Urothelium cell line (cell line): Measurements from ENCODE around the gene IL10.
"Not testable (repeated sequence)": the region's sequence is repeated elsewhere in the genome, so short reads cannot be mapped to it uniquely, and the experiment has no call there.

ENCODE experiments used
- DNase-seq: peaks from one replicate; pipeline ENCODE4 v3.0.0; 2011; ENCODE audit warnings: low spot score, mixed read lengths
- FAIRE-seq: peaks from 2 replicates; lab custom pipeline; 2011; peaks lifted over from hg19 to GRCh38; lab: Jason Lieb, UNC

Gene IL10

DNA sequence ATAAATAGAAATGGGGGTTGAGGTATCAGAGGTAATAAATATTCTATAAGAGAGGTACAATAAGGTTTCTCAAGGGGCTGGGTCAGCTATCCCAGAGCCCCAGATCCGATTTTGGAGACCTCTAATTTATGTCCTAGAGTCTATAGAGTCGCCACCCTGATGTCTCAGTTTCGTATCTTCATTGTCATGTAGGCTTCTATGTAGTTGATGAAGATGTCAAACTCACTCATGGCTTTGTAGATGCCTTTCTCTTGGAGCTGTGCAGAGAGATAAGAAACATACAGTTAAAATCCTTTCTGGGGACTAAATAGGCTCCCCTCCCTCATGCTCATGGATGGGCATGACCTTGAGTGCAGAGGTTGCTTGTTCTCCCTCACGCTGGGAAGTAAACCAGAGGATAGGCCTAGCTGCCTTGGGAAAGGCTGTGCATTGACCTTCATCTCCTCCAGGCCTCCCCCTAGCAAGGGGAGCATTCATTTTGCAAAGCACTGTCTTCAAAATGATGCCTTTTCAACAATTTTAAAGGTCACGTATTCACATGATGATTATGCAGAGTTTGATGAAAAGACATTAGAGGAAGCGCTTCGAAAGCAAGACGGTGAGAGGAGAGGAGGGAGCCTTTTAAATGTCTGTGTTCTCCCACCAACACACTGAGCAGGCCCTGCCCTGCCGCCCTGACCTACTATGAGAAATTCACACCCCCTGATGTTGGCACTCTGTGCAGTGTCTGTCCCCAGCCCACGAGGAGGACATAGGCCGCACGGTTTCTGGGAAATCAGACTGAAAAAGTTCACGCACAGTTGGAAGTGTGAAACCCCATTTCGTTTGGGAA lies 3.6 kb downstream of the IL10 start:
- FAIRE-seq: no peak
- DNase-seq: no peak

GRCh38 chr1:206766251-206766856 lies 5.9 kb downstream of the IL10 start:
- DNase-seq (peak; percentile 73), FAIRE-seq (no peak)

DNA sequence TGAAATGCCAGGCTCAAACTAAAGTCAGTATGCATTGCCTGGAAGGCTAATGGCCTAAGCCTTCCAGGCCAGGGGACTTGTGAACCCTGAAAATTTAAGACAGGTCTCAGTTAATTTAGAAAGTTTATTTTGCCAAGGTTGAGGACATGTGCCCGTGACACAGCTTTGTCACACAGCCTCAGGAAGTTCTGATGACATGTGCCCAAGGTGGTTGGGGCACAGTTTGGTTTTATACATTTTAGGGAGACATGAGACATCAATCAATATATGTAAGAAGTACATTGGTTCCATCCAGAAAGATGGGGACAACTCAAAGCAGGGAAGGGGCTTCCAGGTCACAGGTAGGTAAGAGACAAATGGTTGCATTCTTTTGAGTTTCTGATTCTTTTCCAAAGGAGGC lies 6.5 kb downstream of the IL10 start:
- FAIRE-seq, DNase-seq: not testable (repeated sequence)

DNA sequence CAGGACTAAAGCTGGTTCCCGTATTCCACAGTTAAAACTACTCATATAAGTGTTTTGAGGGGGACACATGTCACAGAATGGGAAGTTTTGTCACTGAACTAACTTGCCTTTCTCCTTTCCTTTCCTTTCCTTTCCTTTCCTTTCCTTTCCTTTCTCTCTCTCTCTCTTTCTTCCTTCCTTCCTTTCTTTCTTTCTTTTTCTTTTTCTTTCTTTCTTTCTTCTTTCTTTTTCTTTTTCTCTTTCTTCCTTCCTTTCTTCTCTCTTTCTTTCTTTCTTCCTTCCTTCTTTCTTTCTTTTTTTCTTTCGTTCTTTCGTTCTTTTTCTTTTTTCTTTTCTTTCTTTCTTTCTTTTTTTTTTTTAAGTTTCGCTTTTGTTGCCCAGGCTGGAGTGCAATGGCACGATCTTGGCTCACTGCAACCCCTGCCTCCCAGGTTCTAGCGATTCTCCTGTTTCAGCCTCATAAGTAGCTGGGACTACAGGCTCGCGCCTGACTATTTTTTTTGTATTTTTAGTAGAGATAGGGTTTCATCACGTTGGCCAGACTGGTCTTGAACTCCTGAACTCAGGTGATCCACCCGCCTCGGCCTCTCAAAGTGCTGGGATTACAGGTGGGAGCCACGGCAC lies 9.4 kb downstream of the IL10 start:
- FAIRE-seq, DNase-seq: not testable (repeated sequence)

DNA sequence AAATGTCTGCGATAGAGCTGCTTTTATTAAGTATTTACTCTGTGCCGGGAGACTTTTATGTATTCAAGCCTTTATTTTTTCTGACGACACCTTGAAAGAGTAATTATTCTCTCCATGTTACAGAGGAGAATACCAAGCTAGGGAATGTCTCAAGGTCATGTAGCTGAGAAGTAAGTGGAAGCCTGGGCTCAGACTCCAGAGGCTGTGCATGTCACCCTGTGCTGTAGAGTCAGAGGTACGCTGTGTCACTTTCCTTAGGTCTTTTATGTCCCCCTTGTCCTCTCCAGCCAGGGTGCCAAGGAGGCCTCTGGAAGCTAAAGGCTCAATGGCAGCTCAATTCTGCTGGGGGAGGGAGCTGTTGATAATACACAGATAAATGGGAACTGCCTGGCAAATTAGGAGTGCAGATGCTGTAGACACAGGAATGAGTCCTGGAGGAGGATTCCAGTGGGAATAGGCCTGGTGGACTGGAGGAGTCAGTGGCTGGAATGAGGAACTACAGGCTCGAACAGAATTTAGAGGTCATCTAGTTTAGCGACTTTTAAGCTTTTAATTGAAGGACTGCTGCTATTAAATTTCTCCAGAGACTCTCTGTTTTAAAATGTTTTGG lies 11.0 kb downstream of the IL10 start:
- no peak for DNase-seq
- no peak for FAIRE-seq

DNA sequence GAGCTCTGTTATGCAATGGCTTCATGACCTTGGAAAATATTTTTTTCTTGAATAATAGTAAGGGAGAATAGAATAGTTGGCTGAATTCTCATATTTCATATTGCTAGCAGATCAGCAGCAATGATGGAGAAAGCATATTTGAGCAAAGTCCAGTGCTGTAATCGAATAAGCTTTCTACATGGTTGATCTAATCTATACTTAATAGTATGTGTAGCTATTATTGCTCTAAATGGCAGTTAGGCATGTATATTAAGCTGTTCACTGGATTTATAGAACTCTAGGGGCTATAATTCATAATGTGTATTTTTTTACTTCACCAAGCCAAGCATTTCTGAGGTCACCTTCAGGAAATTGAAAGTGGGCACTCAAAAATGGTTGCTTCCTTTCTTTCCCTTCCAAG lies 11.7 kb downstream of the IL10 start:
- no peak for FAIRE-seq
- no peak for DNase-seq

- no peak for DNase-seq
- no peak for FAIRE-seq
These were observed 14.6 kb downstream of the IL10 start for GRCh38 chr1:206757524-206758266.

DNA sequence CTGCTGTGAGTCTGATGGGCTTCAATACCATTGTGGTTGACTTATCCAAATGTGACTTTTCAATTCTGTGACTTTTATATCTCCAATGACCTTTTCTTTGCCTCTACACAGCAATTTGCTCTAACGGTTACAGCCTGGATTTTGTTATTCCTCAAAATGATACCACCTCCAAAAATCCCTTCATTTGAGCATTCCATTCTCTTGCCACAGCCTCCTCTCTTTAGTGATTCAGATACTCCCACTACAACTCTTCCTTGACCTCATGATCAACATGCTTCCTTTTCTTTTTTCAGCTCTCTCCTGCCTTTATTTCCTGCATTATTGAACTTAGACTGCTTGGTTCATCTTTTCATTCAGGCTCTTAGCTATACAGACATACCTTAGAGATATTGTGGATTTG lies 18.3 kb downstream of the IL10 start:
- no peak for FAIRE-seq
- no peak for DNase-seq

GRCh38 chr1:206753141-206753540 lies 19.2 kb downstream of the IL10 start:
- FAIRE-seq (no peak), DNase-seq (no peak)

DNA sequence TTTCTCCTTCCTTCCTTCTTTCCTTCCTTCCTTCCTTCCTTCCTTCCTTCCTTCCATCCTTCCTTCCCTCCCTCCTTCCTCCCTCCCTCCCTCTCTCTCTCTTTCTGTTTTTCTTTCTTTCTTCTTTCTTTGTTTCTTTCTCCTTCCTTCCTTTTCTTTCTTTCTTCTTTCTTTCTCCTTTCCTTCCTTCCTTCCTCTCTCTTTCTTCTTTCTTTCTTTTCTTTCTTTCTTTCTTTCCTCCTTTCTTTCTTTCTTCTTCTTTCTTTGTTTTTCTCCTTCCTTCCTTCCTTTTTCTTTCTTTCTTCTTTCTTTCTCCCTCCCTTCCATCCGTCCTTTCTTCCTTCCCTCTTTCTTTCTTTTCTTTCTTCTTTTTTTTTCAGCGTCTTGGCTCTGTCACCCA lies 19.8 kb downstream of the IL10 start:
- FAIRE-seq (no peak), DNase-seq (no peak)

- no peak for FAIRE-seq
- DNase-seq: no peak
These were observed 20.4 kb downstream of the IL10 start for GRCh38 chr1:206751891-206752290.

- FAIRE-seq (no peak), DNase-seq (no peak)
These were observed 23.8 kb downstream of the IL10 start for GRCh38 chr1:206748348-206749030.

DNA sequence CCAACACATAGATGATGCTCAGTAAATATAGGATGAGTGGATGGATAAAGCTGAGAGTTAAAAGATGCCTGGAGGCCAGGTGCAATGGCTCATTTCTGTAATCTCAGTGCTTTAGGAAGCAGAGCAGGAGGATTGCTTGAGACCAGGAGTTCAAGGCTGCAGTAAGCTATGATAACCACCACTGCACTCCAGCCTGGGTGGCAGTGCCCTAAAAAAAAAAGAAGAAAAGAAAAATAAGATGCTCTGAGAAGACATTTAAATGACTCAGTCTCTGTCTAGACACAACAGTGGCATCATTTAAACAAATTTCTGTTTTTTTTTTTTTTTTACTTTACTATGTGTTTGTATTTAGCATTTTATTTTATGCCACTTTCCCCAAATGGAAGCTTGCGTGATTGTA lies 27.0 kb downstream of the IL10 start:
- FAIRE-seq (no peak), DNase-seq (no peak)

DNA sequence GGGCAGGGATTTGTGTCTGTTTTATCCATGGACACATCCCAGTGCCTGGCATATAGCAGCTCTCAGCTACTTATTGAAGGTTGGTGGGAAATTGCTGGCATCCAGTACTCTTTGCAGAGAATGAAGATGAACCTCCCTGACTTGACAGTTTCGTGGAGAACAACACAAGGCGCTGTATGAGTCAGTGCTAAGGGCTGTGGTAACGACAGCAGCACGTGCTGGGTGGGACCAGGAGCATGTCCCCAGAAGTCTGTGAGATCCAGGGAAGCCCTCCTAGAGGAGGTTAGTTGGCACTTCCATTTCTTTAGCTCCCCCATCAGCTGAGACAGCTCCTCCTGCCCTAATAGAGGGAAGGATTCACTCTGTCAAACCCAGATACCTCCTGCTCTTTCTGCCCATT lies 27.6 kb downstream of the IL10 start:
- FAIRE-seq (no peak), DNase-seq (no peak)

GRCh38 chr1:206742719-206743383 lies 29.4 kb downstream of the IL10 start:
- FAIRE-seq (no peak), DNase-seq (no peak)

- FAIRE-seq (no peak), DNase-seq (no peak)
These were observed 31.1 kb downstream of the IL10 start for GRCh38 chr1:206741142-206741701.

- no peak for FAIRE-seq
- no peak for DNase-seq
These were observed 32.8 kb downstream of the IL10 start for GRCh38 chr1:206739411-206740076.

DNA sequence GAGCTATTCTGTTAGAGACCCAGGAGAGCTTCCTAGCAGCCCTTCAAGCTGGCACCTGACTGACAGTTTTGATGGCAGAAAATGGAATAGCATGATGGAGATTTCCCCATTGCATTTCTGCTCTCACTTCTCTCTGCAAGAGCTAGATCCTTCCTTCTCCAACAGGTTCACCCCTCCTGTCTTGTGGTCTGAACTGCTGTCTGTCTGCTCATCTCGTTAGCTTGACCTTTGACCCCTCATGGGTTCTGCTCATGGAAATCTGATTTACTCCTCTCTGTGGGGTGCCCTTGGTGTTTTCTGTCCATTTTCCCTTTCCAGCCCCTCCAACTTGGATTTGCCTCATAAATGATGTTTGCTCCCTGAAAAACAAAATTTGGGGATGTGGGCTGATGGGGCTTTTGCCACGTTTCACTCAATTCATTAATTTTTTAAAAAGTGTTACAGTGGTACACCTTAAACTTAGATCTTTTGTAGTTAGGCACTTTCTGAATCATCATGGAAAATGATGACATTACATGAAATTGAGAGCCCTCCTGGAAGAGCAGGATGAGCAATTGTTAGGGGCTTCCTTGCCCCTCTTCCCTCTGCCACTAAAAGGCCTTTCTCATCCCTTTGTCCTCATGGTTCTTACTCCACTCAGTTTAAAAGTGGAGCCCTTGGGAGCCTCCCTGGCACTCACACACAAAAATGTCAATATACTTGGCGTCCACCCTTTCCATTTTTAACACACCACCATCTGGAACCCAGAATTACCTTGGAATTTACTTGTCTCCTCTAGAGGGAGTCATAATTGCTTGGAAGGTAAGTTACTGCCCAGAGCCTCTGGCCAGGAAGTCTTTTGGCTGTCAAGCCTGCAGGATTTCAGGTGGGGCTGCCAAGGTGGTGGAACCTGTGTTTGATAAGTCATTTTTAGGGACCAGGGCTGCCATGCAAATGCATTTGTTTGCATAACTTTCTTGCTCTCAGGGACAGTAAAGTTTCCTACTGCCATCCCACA lies 33.6 kb downstream of the IL10 start:
- peak; percentile 43 for DNase-seq
- no peak for FAIRE-seq
